ACC112 (cell line): Measurements from ENCODE around the gene FCRLA.
"Not testable (repeated sequence)": the region's sequence is repeated elsewhere in the genome, so short reads cannot be mapped to it uniquely, and the experiment has no call there.

Source experiments
- H2AFZ ChIP-seq: fragments of 200-600 bp; sonication (generic); one replicate; pipeline ENCODE4 v1.6.0; 2017; ENCODE audit warnings: antibody characterized with exemption, low read length; ENCODE audit not compliant: unreplicated experiment
- H3K27ac ChIP-seq: fragments of 200-600 bp; sonication (generic); 2 replicates; pipeline ENCODE4 v1.5.1; 2014; ENCODE audit warnings: low read depth, mild to moderate bottlenecking, antibody characterized with exemption, low read length, moderate library complexity
- H3K27me3 ChIP-seq: fragments of 200-600 bp; sonication (generic); 2 replicates; pipeline ENCODE4 v1.6.1; 2014; ENCODE audit warnings: mild to moderate bottlenecking, antibody characterized with exemption, low read length, moderate library complexity, mixed read lengths; ENCODE audit not compliant: insufficient read depth
- H3K36me3 ChIP-seq: fragments of 200-600 bp; sonication (generic); 2 replicates; pipeline ENCODE4 v1.6.1; 2016; ENCODE audit warnings: mild to moderate bottlenecking, antibody characterized with exemption, low read length, moderate library complexity, mixed read lengths; ENCODE audit not compliant: insufficient read depth
- H3K4me1 ChIP-seq: fragments of 200-600 bp; sonication (generic); one replicate; pipeline ENCODE4 v1.6.1; 2016; ENCODE audit warnings: low read length, mixed read lengths; ENCODE audit not compliant: insufficient read depth, unreplicated experiment, control insufficient read depth
- H3K4me3 ChIP-seq: fragments of 200-600 bp; sonication (generic); 2 replicates; pipeline ENCODE4 v1.5.1; 2014; ENCODE audit warnings: mild to moderate bottlenecking, low read depth, low read length
- H3K79me2 ChIP-seq: fragments of 200-600 bp; sonication (generic); one replicate; pipeline ENCODE4 v1.6.0; 2016; ENCODE audit warnings: low read length; ENCODE audit not compliant: control insufficient read depth, unreplicated experiment, insufficient read depth

FCRLA gene

DNA sequence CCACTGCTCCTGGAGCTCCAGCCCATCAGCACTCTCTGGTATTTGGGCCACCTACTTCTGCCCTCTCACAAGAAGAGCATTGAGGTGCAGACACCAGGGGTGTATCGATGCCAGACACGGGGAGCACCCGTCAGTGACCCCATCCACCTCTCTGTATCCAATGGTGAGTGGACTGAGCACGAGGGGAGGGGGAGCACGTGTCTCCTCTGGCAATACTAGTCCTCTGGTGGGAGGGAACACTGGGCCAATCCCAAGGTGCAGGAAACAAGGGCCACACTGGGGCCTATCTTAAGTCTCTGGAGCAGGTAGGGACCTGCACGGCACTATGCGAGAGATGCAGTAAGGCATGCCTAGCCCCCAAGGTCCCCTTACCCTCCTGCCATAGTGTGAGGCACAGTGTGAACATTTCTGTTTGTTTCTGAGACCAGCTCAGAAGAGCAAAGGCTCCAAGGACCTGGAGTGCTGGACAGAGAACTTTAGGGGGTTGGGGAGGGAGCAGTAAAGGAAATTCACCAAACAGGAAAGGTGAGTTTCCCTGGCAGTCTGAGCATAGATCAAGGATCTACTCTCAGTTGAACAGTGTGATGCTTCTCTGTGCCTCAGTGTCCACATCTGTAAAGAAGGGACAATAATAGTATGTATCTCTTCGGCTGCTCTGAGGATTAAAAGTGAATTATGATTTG lies 16.6 kb downstream of the FCRLA start:
- Histone ChIP-seq H3K4me3 (no peak overlapping the region), H3K27ac (no peak overlapping the region), H2AFZ (no peak overlapping the region), H3K36me3 (no peaks in the 10 kb centered on the region), H3K27me3 (no peaks in the 10 kb centered on the region), H3K4me1 (peaks cover 21% of the 10 kb centered on the region), H3K79me2 (no peaks in the 10 kb centered on the region)

- not testable (repeated sequence) for H3K36me3 ChIP-seq, H3K79me2 ChIP-seq, H3K27me3 ChIP-seq, H3K27ac ChIP-seq
- H2AFZ ChIP-seq, result peak overlapping the region; percentile 73
- peak overlapping the region; percentile 87 for H3K4me3 ChIP-seq
- peaks cover 31% of the 10 kb centered on the region for H3K4me1 ChIP-seq
Measured at GRCh38 chr1:161725258-161725907, 18.4 kb downstream of the FCRLA start.

DNA sequence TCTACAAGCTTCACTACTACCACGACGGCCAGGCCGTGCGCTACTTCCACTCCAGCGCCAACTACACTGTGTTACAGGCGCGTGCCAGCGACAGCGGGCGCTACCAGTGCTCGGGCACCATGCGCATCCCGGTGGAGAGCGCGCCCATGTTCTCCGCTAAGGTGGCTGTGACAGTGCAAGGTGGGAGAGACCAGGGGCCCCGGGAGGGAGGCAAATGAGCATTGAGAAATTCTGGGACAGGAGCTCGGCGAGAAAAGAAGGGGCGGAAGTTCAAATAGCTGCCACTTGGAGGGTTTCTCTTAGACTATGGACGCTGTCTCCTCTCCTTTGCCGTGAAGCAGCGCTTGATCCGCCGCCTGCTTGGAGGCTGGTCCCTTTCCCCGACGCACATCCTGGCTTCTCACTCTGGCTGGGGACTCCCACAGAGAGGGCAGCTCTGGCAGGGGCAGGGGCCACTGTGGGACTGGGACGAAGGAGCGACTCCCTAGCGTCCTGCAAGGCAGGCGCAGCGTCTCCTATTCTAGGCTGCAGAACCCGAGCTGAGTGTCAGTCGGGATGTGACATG lies 19.0 kb downstream of the FCRLA start:
- Histone ChIP-seq H3K4me1 (peaks cover 36% of the 10 kb centered on the region), H3K27ac (peak overlapping the region; percentile 39; the same call in 1 of the 2 replicates), H2AFZ (peak overlapping the region; percentile 73), H3K4me3 (peak overlapping the region; percentile 87), H3K27me3 (no peaks in the 10 kb centered on the region), H3K79me2 (no peaks in the 10 kb centered on the region), H3K36me3 (no peaks in the 10 kb centered on the region)

DNA sequence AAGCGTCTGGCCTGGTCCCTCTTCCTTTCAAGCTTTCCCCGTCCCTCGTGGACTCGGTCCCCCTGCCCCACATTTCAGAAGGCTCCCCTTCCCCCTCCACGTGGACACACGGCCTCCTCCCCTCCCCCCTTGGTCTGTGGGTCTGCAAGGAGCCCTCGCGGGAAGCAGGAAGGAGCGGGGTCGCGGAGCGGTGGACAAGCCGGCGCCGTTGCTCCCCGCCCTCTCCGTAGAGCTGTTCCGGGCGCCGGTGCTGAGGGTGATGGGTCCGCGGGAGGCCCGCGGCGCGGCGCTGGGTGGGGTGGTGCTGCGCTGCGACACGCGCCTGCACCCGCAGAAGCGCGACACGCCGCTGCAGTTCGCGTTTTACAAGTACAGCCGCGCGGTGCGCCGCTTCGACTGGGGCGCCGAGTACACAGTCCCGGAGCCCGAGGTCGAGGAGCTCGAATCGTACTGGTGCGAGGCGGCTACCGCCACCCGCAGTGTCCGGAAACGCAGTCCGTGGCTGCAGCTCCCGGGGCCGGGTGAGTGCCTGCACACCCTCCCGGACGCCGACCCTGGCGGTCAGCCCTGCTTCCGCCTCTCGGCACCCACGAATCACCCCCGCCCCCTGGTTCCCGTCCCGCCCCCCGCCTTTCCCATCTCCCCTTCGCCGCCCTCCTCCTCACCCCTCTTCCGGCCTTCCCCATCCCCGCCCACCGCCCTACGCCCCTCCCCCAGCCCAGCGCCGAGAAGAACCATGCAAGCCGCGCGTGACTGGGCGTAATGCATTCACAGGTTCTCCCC lies 19.6 kb downstream of the FCRLA start:
- Histone ChIP-seq H3K4me1 (peaks cover 29% of the 10 kb centered on the region), H3K4me3 (peak overlapping the region; percentile 87), H2AFZ (peak overlapping the region; percentile 73), H3K27me3 (no peaks in the 10 kb centered on the region), H3K79me2 (no peaks in the 10 kb centered on the region), H3K27ac (peak overlapping the region; percentile 71), H3K36me3 (no peaks in the 10 kb centered on the region)

GRCh38 chr1:161727256-161727924 lies 20.4 kb downstream of the FCRLA start:
- Histone ChIP-seq H3K36me3 (no peaks in the 10 kb centered on the region), H3K27ac (peak overlapping the region; percentile 71), H3K79me2 (no peaks in the 10 kb centered on the region), H3K4me1 (peaks cover 23% of the 10 kb centered on the region), H2AFZ (peak overlapping the region; percentile 5), H3K4me3 (peak overlapping the region; percentile 87), H3K27me3 (no peaks in the 10 kb centered on the region)

DNA sequence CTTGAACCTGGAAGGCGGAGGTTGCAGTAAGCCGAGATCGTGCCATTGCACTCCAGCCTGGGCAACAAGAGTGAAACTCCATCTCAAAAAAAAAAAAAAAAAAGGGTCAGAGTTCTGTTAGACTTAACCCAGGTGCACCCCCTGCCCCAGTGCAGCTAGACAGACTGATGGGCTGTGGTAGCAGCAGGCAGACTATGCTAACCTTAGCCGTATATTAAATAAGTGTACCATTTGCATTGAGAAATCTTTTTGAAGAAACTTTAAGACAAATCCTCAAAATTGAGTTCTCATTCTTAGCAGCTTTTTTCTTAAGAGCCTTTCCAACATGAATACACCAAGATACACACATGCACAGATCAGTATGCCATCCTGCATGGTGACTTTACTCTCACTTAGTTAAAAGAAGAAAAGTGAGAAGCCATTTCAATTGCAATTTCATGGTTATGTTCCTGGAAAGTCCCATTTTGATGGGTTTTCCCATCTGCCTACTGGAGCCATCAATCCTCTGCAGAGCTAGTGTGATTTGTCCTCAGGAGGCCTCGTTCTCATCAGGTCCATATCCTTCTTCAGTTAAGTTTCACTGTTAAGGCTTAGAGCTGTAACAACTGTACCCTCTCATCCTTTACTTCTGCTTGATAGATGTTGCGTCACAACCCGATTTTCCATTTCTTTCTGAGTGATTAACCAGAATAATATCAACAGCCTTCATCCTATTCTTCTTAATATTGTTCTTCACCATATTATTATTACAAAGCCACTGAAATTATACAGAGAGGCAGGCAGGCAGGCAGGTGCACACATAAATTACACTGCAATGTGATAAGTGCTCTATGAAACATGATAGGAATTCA lies 21.6 kb downstream of the FCRLA start:
- Histone ChIP-seq H2AFZ (no peak overlapping the region), H3K27ac (no peak overlapping the region), H3K4me3 (no peak overlapping the region; the same call in 1 of the 2 replicates), H3K27me3 (no peaks in the 10 kb centered on the region), H3K36me3 (no peaks in the 10 kb centered on the region), H3K79me2 (no peaks in the 10 kb centered on the region), H3K4me1 (peaks cover 31% of the 10 kb centered on the region)

DNA sequence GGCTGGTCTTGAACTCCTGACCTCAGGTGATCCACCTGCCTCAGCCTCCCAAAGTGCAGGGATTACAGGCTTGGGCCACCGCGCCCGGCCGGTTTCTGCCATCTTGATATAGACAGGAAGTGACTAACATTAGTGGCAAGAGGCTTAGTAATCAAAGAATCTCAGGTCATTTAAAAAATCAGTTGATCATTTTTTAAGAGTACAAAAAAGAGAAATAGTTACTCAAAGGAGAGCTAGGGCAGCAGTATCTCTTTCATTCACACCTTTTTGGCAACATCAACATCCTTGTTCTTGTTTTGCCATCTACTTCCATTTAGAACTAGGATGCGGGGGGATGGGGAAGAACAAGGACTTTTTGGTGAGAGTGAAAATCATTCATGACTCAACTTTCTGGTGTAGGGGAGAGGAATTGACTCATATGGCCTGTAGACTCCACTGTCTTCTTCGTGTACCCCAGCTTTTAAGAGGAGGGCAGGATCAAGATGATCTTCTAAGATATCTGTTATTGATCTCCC lies 23.1 kb downstream of the FCRLA start:
- H3K36me3 ChIP-seq, result no peaks in the 10 kb centered on the region
- peak overlapping the region; percentile 32 for H2AFZ ChIP-seq
- peaks cover 35% of the 10 kb centered on the region for H3K4me1 ChIP-seq

DNA sequence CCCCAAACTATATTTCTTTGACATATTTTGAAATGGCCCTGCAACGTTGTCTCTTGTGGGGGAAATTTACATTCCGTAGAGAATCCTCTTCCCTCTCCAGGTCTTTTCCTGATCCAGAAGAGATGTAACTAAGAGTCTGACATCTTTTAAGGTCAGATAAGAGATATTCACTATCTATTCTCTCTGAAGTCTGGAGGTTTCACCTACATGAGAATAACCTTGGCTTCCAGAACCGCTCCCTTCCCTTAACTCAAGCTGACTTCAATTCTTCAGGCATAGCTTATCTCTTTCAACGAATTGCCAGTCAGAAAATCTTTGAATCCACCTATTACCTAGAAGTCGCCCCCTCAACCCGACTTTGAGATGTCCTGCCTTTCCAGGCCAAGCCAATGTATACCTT lies 24.2 kb downstream of the FCRLA start:
- no peaks in the 10 kb centered on the region for H3K36me3 ChIP-seq
- no peak overlapping the region for H3K27ac ChIP-seq
- peaks cover 37% of the 10 kb centered on the region for H3K4me1 ChIP-seq
- H2AFZ ChIP-seq, result no peak overlapping the region
- no peaks in the 10 kb centered on the region for H3K79me2 ChIP-seq
- no peaks in the 10 kb centered on the region for H3K27me3 ChIP-seq
- H3K4me3 ChIP-seq, result no peak overlapping the region

More for the DNA sequence above, 23.1 kb downstream of the FCRLA start:
- Histone ChIP-seq H3K79me2 (no peaks in the 10 kb centered on the region), H3K27me3 (no peaks in the 10 kb centered on the region), H3K4me3 (no peak overlapping the region), H3K27ac (peak overlapping the region; percentile 78)

DNA sequence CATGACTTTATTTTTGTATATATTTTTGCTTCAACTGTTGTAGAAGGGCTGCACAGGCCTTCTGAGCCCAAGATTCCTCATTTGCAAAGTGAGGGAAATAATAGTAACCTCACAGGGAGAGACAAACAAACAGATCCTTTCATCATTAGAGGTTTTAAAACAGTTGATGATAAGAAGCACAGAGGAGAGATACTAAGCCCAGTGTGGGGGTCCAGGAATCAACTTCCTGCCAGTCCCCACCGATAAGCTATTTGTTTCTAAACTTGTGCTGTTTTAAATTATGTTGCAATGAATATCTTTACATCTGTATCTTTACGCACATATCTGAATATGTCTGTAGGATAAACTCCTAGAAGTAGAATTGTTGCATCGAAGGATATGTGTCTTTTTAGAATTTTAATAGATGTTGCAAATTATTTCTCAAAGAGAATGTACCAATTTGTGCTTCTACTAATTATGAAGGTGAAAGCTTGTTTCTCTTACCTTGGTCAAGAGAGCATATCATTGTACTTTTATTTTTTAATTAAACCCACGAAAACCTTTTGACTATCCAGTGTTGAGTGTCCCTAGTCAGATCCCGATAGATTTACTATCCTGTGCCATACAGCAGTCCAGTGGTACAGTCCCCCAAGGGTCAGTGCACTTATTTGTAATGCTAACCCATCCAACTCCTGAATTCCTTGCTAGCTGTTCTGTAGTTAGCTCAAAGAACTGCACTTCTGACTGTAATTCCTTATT lies 25.1 kb downstream of the FCRLA start:
- Histone ChIP-seq H2AFZ (no peak overlapping the region), H3K4me1 (peaks cover 43% of the 10 kb centered on the region)

More for the DNA sequence above, 25.1 kb downstream of the FCRLA start:
- Histone ChIP-seq H3K36me3 (no peaks in the 10 kb centered on the region), H3K79me2 (no peaks in the 10 kb centered on the region), H3K27me3 (no peaks in the 10 kb centered on the region), H3K27ac (no peak overlapping the region), H3K4me3 (no peak overlapping the region)
